Epithelial cell of prostate (primary cell): ENCODE results near the gene TMEM50A.
"Not testable (repeated sequence)": the region's sequence is repeated elsewhere in the genome, so short reads cannot be mapped to it uniquely, and the experiment has no call there.

ENCODE experiments used
- DNase-seq: peaks from one replicate; pipeline ENCODE4 v3.0.0-alpha.2; 2011; ENCODE audit warnings: low read depth, low spot score
- H3K27ac ChIP-seq: fragments of 450-650 bp; 2 replicates; pipeline ENCODE4 v1.5.1; 2017; ENCODE audit warnings: mild to moderate bottlenecking

Gene TMEM50A

DNA sequence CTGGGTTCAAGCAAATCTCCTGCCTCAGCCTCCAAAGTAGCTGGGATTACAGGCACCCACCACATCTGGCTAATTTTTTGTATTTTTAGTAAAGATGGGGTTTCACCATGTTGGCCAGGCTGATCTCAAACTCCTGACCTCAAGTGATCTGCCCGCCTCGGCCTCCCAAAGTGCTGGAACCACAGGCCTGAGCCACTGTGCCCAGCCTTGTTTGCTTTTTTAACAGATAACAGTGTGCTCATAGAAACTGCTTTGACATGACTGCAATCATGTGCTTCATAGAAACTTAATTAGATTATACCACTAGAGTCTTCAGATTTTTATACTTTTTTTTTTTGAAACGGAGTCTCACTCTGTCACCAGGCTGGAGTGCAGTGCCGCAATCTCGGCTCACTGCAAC, 8.8 kb upstream of the TMEM50A start:
- DNase-seq, H3K27ac ChIP-seq: not testable (repeated sequence)

DNA sequence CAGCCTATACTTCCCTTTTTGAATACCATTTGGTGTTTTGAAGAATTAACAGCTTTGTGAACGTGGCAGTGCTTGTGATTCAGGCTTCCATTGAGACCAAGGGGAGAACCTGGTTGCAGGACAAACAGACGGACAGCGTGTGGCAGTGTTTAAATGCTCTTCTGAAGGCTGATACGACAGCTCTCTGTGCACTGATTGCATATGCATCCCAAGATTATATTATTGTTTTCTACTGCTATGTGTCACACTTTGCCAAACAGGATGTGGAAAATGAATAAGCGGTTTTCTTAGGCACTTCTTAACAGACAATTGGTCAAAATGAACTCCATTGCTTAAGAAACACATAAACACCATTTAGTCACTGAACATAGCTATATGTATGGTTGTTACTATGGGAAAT, 8.2 kb upstream of the TMEM50A start:
- peak; percentile 5 for DNase-seq
- peak overlapping the region; percentile 28 for H3K27ac ChIP-seq

DNA sequence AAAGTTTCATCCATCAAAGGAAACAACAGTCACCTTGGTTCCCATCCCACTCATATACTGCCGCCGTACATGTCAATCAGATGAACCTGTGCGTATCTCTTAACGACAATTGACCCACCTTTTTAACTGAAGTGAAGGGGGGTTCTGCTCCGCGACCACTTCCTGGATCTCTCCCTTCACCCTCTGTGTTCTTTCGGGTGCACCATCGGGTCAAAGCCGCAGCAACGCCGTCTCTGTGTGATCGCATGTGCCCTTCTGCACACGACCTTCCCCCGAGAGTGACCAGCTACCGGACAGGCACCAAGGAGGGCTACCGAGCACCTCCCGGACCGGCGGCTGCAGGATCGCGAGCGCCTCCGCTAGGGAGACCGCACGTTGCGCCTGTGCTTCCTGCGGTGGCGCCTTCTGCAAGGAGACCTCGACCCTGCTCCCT, 1.2 kb upstream of the TMEM50A start:
- not testable (repeated sequence) for H3K27ac ChIP-seq, DNase-seq

DNA sequence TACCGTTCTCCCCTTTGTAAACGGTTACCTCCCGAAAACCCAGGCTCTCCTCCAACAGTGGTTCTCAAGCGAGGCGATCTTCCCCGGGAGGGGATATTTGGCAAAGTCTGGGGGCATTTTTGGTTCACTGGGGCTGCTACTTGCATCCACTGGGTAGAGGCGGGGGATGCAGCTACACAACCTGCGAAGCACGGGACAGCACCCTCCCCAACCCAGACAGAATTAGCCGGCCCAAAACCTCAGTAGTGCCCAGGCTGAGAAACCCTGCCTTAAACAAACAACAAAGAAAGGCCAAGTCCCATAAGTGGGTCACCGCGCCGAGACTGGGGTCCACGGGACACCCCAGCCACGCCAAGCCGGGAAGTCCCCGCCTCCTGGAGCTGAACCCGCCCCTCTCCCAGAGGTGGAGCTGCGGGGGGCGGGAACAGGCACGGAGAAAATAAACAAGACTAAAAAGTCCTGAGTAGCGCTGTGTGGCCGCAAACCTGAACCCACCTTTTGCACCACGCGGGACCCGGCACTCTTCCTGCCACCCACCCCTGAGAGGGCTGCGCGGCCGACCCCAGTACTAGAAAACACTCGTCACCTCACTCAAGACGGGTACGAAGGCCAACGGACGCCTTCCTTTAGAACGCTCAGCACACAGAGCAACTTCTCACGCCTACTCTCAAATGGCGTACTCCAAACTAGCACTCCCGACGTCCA, 499 bp upstream of the TMEM50A start:
- not testable (repeated sequence) for DNase-seq

DNA sequence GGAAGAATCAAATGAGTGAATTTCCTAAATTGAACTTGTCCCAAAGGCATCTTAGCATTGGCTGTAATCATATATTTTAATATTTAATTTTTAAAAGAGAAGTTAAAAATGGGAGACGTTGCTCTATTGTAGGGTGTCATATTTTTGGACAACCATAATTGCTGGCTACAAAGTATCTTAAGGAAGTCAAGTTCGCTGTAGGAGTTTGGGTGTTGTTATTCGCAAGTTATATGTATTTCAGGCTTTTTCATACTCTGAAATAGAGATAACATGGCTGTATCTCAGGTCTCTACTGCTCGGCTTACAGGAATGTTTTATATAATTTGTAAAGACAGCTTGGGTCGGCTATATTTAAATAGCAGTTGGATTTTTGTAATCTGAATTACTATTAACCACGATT, 852 bp downstream of the TMEM50A start:
- H3K27ac ChIP-seq: peak overlapping the region; percentile 96
- DNase-seq: no peak

More for the DNA sequence above, 499 bp upstream of the TMEM50A start:
- H3K27ac ChIP-seq: peak overlapping the region; percentile 96

DNA sequence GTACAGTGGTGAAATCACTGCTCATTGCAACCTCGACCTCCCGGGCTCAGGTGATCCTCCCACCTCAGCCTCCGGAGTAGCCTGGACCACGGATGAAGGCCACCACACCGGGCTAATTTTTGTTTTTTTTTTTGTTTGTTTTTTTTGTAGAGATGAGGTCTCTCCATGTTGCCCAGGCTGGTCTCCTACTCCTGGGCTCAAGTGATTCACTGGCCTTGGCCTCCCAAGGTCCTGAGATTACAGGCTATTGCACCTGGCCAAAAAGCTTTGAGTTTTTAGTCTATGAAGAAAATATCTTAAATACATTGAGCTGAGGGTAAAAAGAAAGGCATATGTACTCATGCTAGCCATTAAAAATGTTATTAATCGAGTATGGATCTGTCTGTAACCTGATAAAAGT, 3.6 kb downstream of the TMEM50A start:
- DNase-seq: no peak
- no peak overlapping the region for H3K27ac ChIP-seq

DNA sequence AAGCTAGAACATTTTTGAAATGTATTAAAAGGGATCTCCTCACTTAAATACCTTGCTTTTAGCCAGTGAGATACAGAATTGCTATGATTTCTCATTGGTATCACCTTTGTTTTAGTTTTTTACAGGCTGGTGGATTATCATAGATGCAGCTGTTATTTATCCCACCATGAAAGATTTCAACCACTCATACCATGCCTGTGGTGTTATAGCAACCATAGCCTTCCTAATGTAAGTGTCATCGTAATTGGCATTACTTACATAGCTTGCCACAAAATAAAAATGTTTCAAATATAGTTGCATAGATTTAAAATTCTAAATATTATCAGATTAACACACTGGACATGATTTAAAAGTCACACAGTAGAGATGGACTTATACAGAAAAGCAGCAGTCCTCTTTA, 4.7 kb downstream of the TMEM50A start:
- DNase-seq: no peak
- H3K27ac ChIP-seq: no peak overlapping the region

DNA sequence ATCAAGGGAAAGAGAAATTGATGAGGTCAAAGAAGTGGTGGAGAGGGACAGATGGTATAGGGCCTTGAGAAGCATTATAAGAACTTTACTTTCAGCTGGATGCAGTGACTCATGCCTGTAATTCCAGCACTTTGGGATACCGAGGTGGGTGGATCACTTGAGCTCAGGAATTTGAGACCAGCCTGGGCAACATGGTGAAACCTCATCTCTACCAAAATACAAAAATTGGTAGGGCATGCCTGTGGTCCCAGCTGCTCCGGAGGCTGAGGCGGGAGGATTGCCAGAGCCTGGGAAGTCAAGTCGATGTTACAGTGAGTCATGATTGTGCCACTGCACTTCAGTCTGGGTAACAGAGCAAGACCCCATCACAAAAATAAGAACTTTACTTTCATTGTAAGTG, 5.7 kb downstream of the TMEM50A start:
- DNase-seq: no peak
- peak overlapping the region; percentile 14 for H3K27ac ChIP-seq

DNA sequence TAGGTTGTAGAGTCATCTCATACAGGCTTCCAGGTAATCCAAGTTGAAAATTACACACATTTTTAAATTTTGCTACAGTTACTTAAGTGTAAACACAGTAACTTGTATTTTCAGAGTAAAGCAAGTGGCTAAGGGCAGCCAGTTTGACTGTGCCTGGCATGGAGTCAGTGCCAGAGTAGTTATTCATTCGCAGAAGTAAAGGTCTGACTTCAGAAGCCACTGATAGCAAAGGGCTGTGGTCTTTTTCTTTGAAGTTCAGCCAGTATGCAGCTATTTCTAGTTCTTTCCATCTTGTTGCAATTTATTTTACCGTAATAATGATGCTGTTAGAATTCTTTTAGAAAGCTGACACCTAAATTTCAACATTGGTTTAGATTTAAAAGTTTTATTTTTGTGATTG, 9.4 kb downstream of the TMEM50A start:
- DNase-seq: no peak
- no peak overlapping the region for H3K27ac ChIP-seq

DNA sequence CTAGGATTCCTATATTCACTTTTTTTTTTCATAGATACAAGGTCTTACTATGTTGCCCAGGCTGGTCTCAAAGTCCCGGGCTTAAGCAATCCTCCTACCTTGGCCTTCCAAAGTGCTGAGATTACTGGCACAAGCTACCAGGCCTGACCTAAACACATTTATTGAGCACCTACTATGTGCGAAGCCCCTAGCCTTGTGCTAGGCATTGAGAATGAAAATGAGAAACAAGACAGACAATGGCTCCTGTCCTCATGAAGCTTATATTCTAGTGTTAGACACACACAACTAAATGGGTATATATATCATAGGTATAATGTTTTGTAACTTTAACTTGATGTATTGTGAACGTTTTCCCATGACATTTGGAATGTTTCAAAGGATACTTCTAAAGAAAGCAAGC, 11.5 kb downstream of the TMEM50A start:
- no peak for DNase-seq
- no peak overlapping the region for H3K27ac ChIP-seq

DNA sequence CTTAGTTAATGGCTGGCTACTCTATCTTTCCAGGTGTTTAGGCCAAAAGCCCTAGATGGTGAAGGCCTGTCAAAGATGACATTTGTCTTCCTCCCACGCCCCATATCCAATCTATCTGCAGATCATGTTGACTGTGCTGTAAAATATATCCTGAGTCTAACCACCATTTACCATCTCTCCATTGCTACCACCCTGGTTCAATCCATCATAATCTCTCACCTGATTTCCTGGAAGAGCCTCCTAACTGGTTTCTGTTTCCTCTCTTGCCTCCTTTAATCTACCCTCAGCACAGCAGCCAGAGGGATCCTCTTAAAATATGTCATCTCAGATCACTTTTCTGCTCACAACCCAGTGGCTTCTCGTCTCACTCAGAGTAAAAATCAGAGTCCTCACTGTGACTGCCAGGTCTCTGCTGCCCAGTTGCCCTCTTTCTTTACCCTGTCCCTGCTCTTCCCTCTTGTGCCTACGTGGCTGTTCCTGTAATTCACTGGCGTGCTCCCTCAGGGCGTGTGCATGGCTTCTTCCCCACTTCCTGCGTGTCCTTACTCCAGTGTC, 17.8 kb downstream of the TMEM50A start:
- H3K27ac ChIP-seq: peak overlapping the region; percentile 18
- DNase-seq: no peak

DNA sequence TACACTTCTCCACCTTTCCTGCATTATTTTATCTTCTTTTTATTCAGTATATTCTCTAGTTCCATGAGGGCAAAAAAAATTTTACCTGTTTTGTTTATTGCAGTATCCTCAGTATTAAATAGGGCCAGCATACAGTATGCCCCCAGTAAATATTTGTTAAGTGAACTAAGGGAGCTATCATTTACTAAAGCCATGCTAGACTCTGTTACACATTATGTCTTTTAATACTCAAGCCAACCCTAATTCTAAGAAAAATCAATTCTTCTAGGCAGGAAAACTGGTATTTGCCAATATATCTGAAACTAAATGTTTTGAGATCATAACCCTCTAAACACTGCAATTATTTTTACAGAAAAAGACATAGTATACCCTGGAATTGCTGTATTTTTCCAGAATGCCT, 18.3 kb downstream of the TMEM50A start:
- no peak for DNase-seq
- H3K27ac ChIP-seq: peak overlapping the region; percentile 18

DNA sequence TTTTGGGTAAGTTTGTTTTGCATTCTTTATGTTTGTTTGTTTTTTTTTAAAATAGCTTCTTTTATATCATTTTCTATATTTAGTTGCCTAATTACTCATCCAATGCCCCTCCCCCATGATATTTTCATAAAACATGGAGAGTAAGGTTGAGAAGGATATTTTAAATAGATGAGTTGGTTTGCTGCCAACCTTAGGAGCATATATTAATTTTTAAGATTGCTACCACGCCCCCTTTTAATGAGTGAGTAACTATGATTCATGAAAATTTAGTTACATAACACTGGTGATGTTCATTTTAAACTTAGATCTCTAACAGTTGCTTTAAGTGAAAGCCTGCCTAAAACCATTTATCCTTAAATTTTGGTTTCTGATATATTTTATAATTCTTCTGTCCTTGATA, 18.7 kb downstream of the TMEM50A start:
- no peak for DNase-seq
- H3K27ac ChIP-seq: no peak overlapping the region

DNA sequence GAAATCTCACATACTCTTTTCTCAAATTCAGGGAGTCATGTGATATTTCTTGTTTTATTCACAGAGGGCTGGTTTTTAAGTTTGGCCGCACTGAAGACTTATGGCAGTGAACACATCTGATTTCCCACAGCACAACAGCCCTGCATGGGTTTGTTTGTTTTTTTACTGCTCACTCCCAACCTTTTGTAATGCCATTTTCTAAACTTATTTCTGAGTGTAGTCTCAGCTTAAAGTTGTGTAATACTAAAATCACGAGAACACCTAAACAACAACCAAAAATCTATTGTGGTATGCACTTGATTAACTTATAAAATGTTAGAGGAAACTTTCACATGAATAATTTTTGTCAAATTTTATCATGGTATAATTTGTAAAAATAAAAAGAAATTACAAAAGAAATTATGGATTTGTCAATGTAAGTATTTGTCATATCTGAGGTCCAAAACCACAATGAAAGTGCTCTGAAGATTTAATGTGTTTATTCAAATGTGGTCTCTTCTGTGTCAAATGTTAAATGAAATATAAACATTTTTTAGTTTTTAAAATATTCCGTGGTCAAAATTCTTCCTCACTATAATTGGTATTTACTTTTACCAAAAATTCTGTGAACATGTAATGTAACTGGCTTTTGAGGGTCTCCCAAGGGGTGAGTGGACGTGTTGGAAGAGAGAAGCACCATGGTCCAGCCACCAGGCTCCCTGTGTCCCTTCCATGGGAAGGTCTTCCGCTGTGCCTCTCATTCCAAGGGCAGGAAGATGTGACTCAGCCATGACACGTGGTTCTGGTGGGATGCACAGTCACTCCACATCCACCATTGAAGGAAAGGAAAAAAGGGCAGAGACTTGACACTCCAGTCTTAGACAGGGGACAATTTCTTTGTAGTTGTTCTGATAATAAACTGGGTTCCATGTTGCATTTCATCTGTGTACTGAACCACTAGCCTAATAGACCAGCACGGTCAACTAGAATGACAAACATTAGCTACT, 22.8 kb downstream of the TMEM50A start:
- DNase-seq: no peak
- H3K27ac ChIP-seq: no peak overlapping the region

DNA sequence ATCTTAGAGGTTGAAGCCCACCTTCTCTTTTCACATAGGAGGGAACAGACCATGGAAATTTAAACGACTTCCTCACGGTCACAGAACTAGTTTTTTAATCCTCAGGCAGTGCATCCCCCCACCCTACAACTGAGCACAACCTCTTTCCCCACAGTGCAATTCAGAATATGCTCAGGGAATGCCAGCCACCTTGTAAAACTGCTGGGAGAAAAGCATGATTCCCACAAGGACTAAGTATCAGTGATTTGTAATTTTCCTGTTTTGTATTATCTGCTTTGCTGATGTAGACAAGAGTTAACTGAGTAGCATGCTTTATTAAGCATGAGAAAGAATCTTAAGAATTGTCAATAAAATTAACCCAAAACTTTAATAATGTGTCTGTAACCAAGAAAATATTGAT, 23.8 kb downstream of the TMEM50A start:
- DNase-seq: no peak
- no peak overlapping the region for H3K27ac ChIP-seq

DNA sequence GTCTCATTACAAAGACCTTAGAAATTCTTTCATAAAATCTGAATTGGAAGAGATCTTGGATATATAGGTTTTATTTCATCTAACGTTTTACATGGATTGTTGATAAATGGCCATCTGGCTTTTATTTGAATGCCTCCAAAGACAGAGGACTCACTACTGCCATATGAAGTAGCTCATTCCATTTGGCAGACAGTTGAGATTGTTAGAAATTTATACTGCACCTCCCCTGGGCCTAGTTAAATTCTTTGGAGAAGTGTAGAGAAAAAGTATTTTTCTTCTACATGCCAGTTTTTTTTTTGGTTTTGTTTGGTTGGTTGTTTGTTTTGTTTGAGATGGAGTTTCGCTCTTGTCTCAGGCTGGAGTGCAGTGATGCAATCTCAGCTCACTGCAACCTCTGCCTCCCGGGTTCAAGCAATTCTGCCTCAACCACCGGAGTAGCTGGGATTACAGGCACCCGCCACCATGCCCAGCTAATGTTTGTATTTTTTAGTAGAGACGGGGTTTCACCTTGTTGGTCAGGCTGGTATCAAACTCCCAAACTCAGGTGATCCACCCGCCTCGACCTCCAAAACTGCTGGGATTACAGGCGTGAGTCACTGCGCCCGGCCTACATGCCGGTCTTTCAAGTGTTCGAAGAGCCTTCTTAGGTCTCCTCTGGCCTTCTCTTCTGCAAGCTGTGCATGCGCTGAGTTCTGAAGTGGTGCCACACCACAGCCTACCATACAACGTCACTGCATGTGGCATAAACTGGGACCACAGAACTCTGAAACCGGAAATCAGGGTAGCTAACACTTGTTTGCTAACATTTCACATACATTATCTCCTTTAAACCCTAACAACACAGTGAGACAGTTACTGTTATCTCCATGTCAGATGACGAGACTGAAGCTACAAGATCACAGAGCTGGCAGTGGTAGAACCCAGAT, 24.8 kb downstream of the TMEM50A start:
- H3K27ac ChIP-seq: not testable (repeated sequence)

DNA sequence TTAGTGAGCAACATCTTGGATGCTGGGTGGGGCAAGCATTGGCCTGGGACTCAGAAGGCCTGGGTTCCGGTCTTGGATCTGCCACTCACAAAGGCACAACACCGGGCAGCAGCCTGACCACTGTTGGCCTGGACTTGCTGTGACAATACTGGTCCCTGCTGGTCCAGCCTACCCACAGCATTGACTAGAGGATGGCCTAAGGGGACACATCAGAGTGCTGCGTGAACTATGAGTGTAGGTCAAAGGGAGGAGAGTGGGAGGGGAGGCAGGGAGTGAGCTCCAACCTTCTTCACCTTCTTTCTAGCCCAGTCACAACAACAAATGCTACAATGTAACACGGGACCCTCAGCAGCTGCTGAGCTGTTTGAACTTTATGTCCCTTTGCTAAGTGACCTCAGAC, 31.1 kb downstream of the TMEM50A start:
- no peak for DNase-seq
- H3K27ac ChIP-seq: no peak overlapping the region

More for the DNA sequence above, 24.8 kb downstream of the TMEM50A start:
- DNase-seq: not testable (repeated sequence)

DNA sequence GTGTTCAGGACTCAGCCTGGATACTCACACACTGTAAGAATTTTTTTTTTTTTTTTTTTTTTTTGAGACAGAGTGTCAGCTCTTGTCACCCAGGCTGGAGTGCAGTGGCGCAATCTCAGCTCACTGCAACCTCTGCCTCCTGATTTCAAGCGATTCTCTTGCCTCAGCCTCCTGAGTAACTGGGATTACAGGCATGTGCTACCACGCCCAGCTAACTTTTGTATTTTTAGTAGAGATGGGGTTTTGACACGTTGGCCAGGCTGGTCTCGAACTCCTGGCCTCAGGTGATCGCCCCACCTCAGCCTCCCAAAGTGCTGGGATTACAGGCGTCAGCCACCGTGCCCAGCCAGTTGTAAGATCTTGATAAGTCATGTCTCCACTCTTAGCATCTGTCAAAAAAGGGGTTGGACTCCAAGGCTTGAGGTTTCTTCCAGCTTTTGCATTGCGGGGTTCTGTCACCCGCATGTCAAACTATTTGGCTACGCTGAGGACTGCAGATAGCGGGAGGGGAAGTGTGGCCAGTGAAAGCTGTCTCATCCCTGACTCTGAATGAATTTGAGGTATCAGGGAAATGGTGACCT, 31.6 kb downstream of the TMEM50A start:
- not testable (repeated sequence) for H3K27ac ChIP-seq, DNase-seq

DNA sequence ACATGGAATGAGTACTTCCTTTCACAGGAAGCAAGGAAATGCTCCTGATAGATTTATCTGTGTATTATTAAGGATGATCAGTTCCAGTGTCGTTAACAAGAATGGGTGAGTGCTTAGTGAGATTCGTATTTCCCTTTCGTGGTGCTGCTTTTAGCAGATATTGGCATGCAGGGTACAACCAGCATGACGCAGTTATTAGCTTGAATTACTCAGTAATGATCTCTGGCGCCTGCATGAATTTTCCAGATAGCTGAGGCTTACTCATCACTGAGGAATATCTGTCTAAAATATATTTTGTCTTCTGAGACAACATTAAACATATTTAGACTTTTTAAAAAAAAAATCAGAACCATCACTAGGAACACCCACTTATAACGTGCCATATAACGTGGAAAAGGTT, 33.6 kb downstream of the TMEM50A start:
- not testable (repeated sequence) for DNase-seq

More for the DNA sequence above, 33.6 kb downstream of the TMEM50A start:
- H3K27ac ChIP-seq: not testable (repeated sequence)
